CD4-positive, alpha-beta T cell (primary cell): ENCODE results near the gene OPA3. TPM values are rescaled to one million over a fixed set of nuclear protein-coding genes. Genes with fewer than 3 reads are reported as not detected.

Experiments
- ATAC-seq: fragments of 200-7000 bp; cut with Tn5 transposase; one replicate; pipeline ENCODE4 v1.10.0; 2022; ENCODE audit warnings: mild to moderate bottlenecking; ENCODE audit not compliant: poor library complexity
- CTCF ChIA-PET: fragments of 350-600 bp; sonication (Branson Sonifier 250); formaldehyde crosslinking; loops from one replicate; lab custom pipeline; 2021; ENCODE audit warnings: antibody characterized with exemption, inconsistent platforms; lab: Charles Lee
- POLR2A ChIA-PET: fragments of 350-600 bp; sonication (Branson Sonifier 250); formaldehyde crosslinking; loops from one replicate; lab custom pipeline; 2021; ENCODE audit warnings: antibody characterized with exemption, inconsistent platforms; lab: Charles Lee
- DNase-seq, 14 experiments: peaks; one replicate each; pipeline ENCODE4 v3.0.0-alpha.2; 2013 to 2020; ENCODE audit warnings: mixed read lengths in 2 of 14
- H3K27ac ChIP-seq, 2 donors: one replicate each; pipeline versions ENCODE4 v1.5.1 to v1.7.0; 2013; ENCODE audit warnings: low read length in 2 of 2, low read depth in 1 of 2, mild to moderate bottlenecking in 1 of 2
- H3K27me3 ChIP-seq, 2 experiments: 1 replicate in 1 of 2; 2 replicates in 1 of 2; pipeline versions ENCODE4 v1.6.1 to v1.7.0; 2013; ENCODE audit warnings: low read length in 2 of 2, control low read depth in 1 of 2, mild to moderate bottlenecking in 1 of 2, moderate library complexity in 1 of 2; ENCODE audit not compliant: insufficient read depth in 2 of 2, control insufficient read depth in 1 of 2
- H3K36me3 ChIP-seq: one replicate; pipeline ENCODE4 v1.6.1; 2013; ENCODE audit warnings: low read length, control low read depth; ENCODE audit not compliant: insufficient read depth
- H3K4me1 ChIP-seq: one replicate; pipeline ENCODE4 v1.6.1; 2013; ENCODE audit warnings: low read length, control low read depth; ENCODE audit not compliant: insufficient read depth
- H3K4me3 ChIP-seq: one replicate; pipeline ENCODE4 v1.5.1; 2013; ENCODE audit warnings: mild to moderate bottlenecking, low read length, moderate library complexity
- H3K9me3 ChIP-seq, 2 experiments: 1 replicate in 1 of 2; 2 replicates in 1 of 2; pipeline versions ENCODE4 v1.6.1 to v1.7.0; 2013; ENCODE audit warnings: low read length in 2 of 2, mild to moderate bottlenecking in 2 of 2, control low read depth in 1 of 2, moderate library complexity in 1 of 2; ENCODE audit not compliant: control insufficient read depth in 1 of 2, insufficient read depth in 1 of 2
- H3K27ac Mint-ChIP-seq: one replicate; pipeline ENCODE4 v1.8.0; 2020; ENCODE audit warnings: mixed read lengths
- H3K27me3 Mint-ChIP-seq: one replicate; pipeline ENCODE4 v1.8.0; 2021; ENCODE audit warnings: mixed read lengths
- H3K36me3 Mint-ChIP-seq: one replicate; pipeline ENCODE4 v1.8.0; 2021; ENCODE audit warnings: low read depth, mixed read lengths
- H3K4me1 Mint-ChIP-seq: one replicate; pipeline ENCODE4 v1.8.0; 2021; ENCODE audit warnings: low read depth, mixed read lengths
- H3K4me3 Mint-ChIP-seq: one replicate; pipeline ENCODE4 v1.8.0; 2020; ENCODE audit warnings: mild to moderate bottlenecking, mixed read lengths
- H3K9me3 Mint-ChIP-seq: one replicate; pipeline ENCODE4 v1.8.0; 2020; ENCODE audit warnings: mixed read lengths
- CTCF ChIP-seq: fragments of 200-600 bp; IDR thresholded peaks from one replicate; pipeline ENCODE4 v1.8.0; 2022; ENCODE audit warnings: antibody characterized with exemption, mild to moderate bottlenecking
- intact Hi-C, 2 experiments: fragments of 100-400 bp; cut with DNase I in 1 of 2; cut with micrococcal nuclease in 1 of 2; formaldehyde crosslinking; loops; one replicate each; pipeline versions ENCODE4 v1.15.1 to v1.9.0; 2023 to 2025; cut with DNase I, micrococcal nuclease
- total RNA-seq, 174 experiments: library from RNA in 2 of 174; stranded (reverse) in 2 of 174; gene quantifications; one replicate each; pipeline ENCODE4 v1.2.3 and lab custom pipeline; 2021 to 2026

Gene OPA3
- total RNA-seq, 2 experiments from 2014 or later, result 3.1 to 3.2 TPM

- DNase-seq (no peak), ATAC-seq (no peak)
- H3K9me3 ChIP-seq, result peaks cover 0 to 12% of the 10 kb centered on the region in 2 experiments
- Mint-ChIP-seq H3K27ac (no peak within 1 kb of the TSS), H3K27me3 (peaks cover 68% of the 10 kb centered on the region), H3K9me3 (no peaks in the 10 kb centered on the region), H3K4me1 (peaks cover 30% of the 10 kb centered on the region), H3K4me3 (no peak within 1 kb of the TSS), H3K36me3 (no peaks in the 10 kb centered on the region)
- CTCF ChIA-PET, result no interaction called here
- POLR2A ChIA-PET, result interaction anchor here (1.2 kb wide), 1 partner anchor 44 kb away, joined by 4 read pairs; no protein-coding TSS in a partner anchor
- TF ChIP-seq CTCF, result no peak
- H3K36me3 ChIP-seq, result no peaks in the 10 kb centered on the region
- H3K4me1 ChIP-seq, result peaks cover 23% of the 10 kb centered on the region
- H3K27me3 ChIP-seq, result peaks cover 56 to 72% of the 10 kb centered on the region in 2 experiments
- intact Hi-C loops, result no loop called here
- H3K4me3 ChIP-seq, result no peak within 1 kb of the TSS
- no peak within 1 kb of the TSS for H3K27ac ChIP-seq
Measured at GRCh38 chr19:45601524-45602374, 17.1 kb upstream of the OPA3 start, which contains the start of gene GPR4. GPR4 (minus strand) TSS chr19:45602212; CDS start chr19:45591866, 10,346 bp downstream.

- Histone ChIP-seq H3K27me3 (peaks cover 56 to 73% of the 10 kb centered on the region in 2 experiments), H3K27ac (no peak overlapping the region), H3K4me1 (peaks cover 23% of the 10 kb centered on the region), H3K9me3 (peaks cover 0 to 12% of the 10 kb centered on the region in 2 experiments), H3K36me3 (no peaks in the 10 kb centered on the region), H3K4me3 (no peak overlapping the region)
- H3K27ac Mint-ChIP-seq, result no peak overlapping the region
- ChIA-PET POLR2A (no interaction called here), CTCF (interaction anchor here (1.2 kb wide), 1 partner anchor 41 kb away, joined by 3 read pairs; no protein-coding TSS in a partner anchor)
- H3K36me3 Mint-ChIP-seq, result no peaks in the 10 kb centered on the region
- TF ChIP-seq CTCF, result no peak
- H3K9me3 Mint-ChIP-seq, result no peaks in the 10 kb centered on the region
- H3K27me3 Mint-ChIP-seq, result peaks cover 75% of the 10 kb centered on the region
- DNase-seq (no peak), ATAC-seq (no peak)
- intact Hi-C loops, result no loop called here
- no peak overlapping the region for H3K4me3 Mint-ChIP-seq
- peaks cover 30% of the 10 kb centered on the region for H3K4me1 Mint-ChIP-seq
Measured at GRCh38 chr19:45601115-45601514, 16.5 kb upstream of the OPA3 start.

- no peak overlapping the region for H3K27ac Mint-ChIP-seq
- no peak for ATAC-seq
Measured at GRCh38 chr19:45600340-45600885, 15.8 kb upstream of the OPA3 start.

More at GRCh38 chr19:45600340-45600885, 15.8 kb upstream of the OPA3 start:
- H3K9me3 Mint-ChIP-seq, result no peaks in the 10 kb centered on the region
- POLR2A ChIA-PET, result interaction anchor here (0.7 kb wide), 1 partner anchor 43 kb away, joined by 4 read pairs; no protein-coding TSS in a partner anchor
- no peaks in the 10 kb centered on the region for H3K36me3 Mint-ChIP-seq
- Histone ChIP-seq H3K27ac (no peak overlapping the region), H3K4me3 (no peak overlapping the region), H3K4me1 (peaks cover 23% of the 10 kb centered on the region), H3K27me3 (peaks cover 59 to 73% of the 10 kb centered on the region in 2 experiments), H3K9me3 (peaks cover 0 to 12% of the 10 kb centered on the region in 2 experiments), H3K36me3 (no peaks in the 10 kb centered on the region)
- H3K27me3 Mint-ChIP-seq, result peaks cover 82% of the 10 kb centered on the region
- intact Hi-C loops, result no loop called here
- no peak for TF ChIP-seq CTCF
- CTCF ChIA-PET, result interaction anchor here (1.2 kb wide), 1 partner anchor 41 kb away, joined by 3 read pairs; no protein-coding TSS in a partner anchor
- H3K4me3 Mint-ChIP-seq, result no peak overlapping the region
- no peak for DNase-seq
- H3K4me1 Mint-ChIP-seq, result peaks cover 30% of the 10 kb centered on the region
